ENCODE measurements around the gene FAM234A. TPM values are rescaled to one million over a fixed set of nuclear protein-coding genes. Genes with fewer than 3 reads are reported as not detected.

FAM234A gene
- total RNA-seq, 1 experiment from 2014 or later, result 94.9 TPM

DNA sequence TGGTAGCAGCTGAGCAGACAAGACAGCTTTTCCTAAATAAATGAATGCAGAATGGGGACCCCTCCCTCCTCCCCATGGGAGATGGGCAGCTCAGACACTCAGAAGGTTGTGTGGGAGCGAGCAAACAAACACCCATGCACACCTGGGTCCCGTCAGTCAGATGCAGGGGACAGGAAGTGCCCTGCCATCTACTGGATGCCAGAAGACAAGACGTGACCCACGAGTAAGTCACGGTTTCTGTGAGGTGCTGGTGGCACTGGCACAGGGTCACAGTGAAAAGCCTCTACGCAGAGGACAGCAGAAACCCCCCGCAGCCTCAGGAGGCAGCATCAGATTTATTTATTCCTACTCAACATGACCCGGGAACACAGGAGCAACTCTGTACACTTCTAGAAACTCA is 45.9 kb upstream of the FAM234A start:
- H3K14ac ChIP-seq (ENCODE audit: insufficient read depth, low read length), result no peak overlapping the region
- H3K79me2 ChIP-seq (ENCODE audit: insufficient read depth, low read length), result no peaks in the 10 kb centered on the region
- no peak overlapping the region for H2BK12ac ChIP-seq (ENCODE audit: insufficient read length, low read depth, low read length)
- no peaks in the 10 kb centered on the region for H4K20me1 ChIP-seq (ENCODE audit: control insufficient read depth, insufficient read depth, insufficient read length)
- no peak overlapping the region for H3T11ph ChIP-seq (ENCODE audit: low read length)
- Mint-ChIP-seq H3K27ac (0 out of 7 replicates have a peak overlapping the region, but pooled peaks of 1 of the 3 experiments have one; percentile 49), H3K4me3 (no peak overlapping the region), H3K27me3 (ENCODE audit: low read depth) (0 out of 2 replicates have a peak, but pooled peaks cover 1% of the 10 kb centered on the region), H3K36me3 (ENCODE audit: insufficient read depth in 1 of 3, low read depth in 3 of 3) (peaks cover 45 to 69% (median 68%) of the 10 kb centered on the region in 3 experiments), H3K4me1 (no peaks in the 10 kb centered on the region), H3K9me3 (no peaks in the 10 kb centered on the region; a peak in 1 of 5 replicates)
- no peak overlapping the region for H4K5ac ChIP-seq (ENCODE audit: insufficient read length, low read depth, low read length)
- no peak overlapping the region for H3K4me2 ChIP-seq (ENCODE audit: insufficient read depth, insufficient read length, low read length)
- H3K23ac ChIP-seq (ENCODE audit: insufficient read length, low read depth, low read length), result no peak overlapping the region
- no peak overlapping the region for H2BK20ac ChIP-seq (ENCODE audit: low read depth, low read length, poor library complexity, severe bottlenecking)
- H3K18ac ChIP-seq (ENCODE audit: insufficient read length, low read depth, low read length), result no peak overlapping the region
- no peak overlapping the region for H2BK15ac ChIP-seq (ENCODE audit: low read depth, low read length)
- no peak overlapping the region for H2BK5ac ChIP-seq (ENCODE audit: insufficient read length, low read length)
- H3K56ac ChIP-seq (ENCODE audit: insufficient read length, low read depth, low read length), result no peak overlapping the region
- H3K79me1 ChIP-seq (ENCODE audit: insufficient read depth, low read depth, low read length, poor library complexity, severe bottlenecking), result no peaks in the 10 kb centered on the region
- H2AK5ac ChIP-seq (ENCODE audit: insufficient read length, low read length), result no peak overlapping the region
- no peak overlapping the region for H3K9ac ChIP-seq (ENCODE audit: extremely low read depth, insufficient read length, low read length)
- no peak overlapping the region for H4K91ac ChIP-seq (ENCODE audit: insufficient read length, low read depth, low read length)
- no peak for DNase-seq
- H3K27ac ChIP-seq (ENCODE audit: insufficient read length, low read depth, low read length), result no peak overlapping the region
- no peaks in the 10 kb centered on the region for H3K4me1 ChIP-seq (ENCODE audit: insufficient read depth, low read length)
- H3K23me2 ChIP-seq (ENCODE audit: insufficient read length, low read depth, low read length, poor library complexity, severe bottlenecking), result no peaks in the 10 kb centered on the region
- no peak overlapping the region for H2AFZ ChIP-seq (ENCODE audit: low read length)
- H2BK120ac ChIP-seq (ENCODE audit: low read depth, low read length, poor library complexity, severe bottlenecking), result no peak overlapping the region
- TF ChIP-seq, protein P1, sequence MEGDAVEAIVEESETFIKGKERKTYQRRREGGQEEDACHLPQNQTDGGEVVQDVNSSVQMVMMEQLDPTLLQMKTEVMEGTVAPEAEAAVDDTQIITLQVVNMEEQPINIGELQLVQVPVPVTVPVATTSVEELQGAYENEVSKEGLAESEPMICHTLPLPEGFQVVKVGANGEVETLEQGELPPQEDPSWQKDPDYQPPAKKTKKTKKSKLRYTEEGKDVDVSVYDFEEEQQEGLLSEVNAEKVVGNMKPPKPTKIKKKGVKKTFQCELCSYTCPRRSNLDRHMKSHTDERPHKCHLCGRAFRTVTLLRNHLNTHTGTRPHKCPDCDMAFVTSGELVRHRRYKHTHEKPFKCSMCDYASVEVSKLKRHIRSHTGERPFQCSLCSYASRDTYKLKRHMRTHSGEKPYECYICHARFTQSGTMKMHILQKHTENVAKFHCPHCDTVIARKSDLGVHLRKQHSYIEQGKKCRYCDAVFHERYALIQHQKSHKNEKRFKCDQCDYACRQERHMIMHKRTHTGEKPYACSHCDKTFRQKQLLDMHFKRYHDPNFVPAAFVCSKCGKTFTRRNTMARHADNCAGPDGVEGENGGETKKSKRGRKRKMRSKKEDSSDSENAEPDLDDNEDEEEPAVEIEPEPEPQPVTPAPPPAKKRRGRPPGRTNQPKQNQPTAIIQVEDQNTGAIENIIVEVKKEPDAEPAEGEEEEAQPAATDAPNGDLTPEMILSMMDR (conservative IDR thresholded peaks at IDR 0.05), result peak; percentile 48; the same call in 2 of the 3 replicates
- H3K27me3 ChIP-seq (ENCODE audit: insufficient read depth, low read length), result no peaks in the 10 kb centered on the region
- H3K9me3 ChIP-seq (ENCODE audit: control insufficient read depth, low read depth, low read length), result no peaks in the 10 kb centered on the region
- no CpG with 5 or more reads among the region's 8 CpGs for WGBS (ENCODE audit: extremely low coverage, insufficient read length, low lambda C conversion rate)
- no peak overlapping the region for H3K4ac ChIP-seq (ENCODE audit: low read depth, low read length)
- no peak overlapping the region for H4K8ac ChIP-seq (replicated peaks; ENCODE audit: insufficient read length, low read depth, low read length)

Data from H9 (cell line).